ENCODE measurements around the gene ZNF23.

ZNF23 gene

DNA sequence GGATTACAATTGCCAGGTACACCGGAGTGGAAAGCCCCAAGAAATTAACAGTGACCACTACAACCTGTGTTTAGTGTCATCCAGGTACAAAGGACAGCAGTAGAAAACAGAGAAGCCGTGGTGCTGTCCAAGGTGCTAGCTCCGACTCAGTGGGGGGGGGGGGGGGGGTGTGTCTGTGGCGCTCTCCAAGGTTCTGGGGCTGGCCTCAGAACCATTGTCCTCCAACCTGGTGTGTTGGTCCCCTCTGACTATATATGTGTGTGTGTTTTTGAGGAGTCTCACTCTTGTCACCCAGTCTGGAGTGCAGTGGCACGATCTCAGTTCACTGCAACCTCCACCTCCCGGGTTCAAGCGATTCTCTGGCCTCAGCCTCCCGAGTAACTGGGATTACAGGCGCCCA, 5.8 kb upstream of the ZNF23 start:
- DNase-seq (ENCODE audit: low read depth): peak; percentile 18

DNA sequence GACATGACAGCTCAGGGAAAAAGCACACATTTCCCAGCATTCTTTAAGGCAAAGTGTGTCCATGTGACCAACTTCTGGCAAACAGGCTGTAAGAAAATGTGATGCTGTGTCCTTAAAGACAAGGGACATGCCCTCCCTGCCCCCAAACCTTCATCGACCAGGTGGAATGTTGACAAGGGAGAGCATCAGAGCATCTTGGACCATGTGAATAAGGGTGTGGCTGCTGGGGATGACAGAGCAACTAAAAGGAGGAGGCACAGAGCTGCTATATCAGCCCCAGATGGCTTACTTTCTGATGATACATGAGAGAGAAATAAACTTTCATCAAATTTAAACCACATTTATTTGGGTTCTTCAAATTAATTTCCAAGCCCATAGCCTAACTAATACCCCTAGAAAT, 2.2 kb upstream of the ZNF23 start:
- DNase-seq (ENCODE audit: low read depth): no peak

DNA sequence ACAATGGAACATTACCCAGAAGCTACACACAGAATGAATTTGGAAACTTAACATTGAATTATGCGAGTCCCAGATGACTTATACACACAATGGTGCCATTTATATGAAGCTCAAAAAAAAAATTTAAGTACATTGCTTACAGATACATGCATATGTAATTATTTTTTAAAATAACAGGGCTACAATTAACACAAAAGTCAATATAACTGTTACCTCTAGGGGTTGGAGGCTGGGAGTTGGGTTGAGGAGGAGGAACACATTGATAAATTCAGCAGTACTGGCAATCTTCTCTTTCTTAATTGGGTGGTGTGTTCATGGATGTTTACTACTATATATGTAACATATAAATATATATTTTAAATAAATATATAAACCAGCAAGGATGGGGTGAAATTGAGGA, 1.1 kb downstream of the ZNF23 start:
- no peak for DNase-seq (ENCODE audit: low read depth)

DNA sequence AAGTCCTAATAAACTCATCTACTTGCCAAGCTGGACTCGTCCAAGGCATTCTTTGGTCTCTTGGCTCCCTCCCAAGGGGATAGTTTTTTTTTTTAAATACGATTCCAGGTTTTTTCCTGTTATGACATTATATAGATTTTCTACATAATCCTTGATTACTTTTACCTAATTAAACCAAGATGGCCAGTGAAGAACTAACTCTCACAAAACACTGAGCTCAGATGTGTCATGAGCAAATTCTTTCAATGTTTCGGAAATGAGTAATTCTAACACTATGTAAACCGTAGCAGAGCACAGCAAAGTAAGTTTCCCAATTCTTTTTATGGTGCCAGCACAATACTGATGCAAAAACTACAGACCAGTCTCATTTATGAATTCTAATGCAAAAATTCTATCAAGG, 1.8 kb downstream of the ZNF23 start:
- no peak for DNase-seq (ENCODE audit: low read depth)

DNA sequence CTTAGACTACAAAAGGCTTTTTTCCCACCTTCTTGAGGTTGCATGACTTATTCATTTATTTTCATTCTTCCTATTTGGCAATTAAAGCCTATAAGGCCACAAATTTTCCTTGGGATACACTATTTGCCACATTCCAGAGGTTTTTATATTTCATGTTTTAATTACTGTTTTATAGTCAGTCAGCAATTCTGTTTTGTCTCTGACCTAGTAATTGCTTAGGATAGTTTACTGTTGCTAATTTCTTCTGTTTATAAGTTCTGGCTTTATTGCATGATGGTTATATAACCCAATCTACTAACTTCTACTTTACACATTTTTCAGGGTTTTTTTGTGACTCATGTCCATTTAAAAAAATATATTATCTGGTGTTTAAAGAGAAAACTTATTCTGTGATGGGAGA, 2.5 kb downstream of the ZNF23 start:
- no peak for DNase-seq (ENCODE audit: low read depth)

DNA sequence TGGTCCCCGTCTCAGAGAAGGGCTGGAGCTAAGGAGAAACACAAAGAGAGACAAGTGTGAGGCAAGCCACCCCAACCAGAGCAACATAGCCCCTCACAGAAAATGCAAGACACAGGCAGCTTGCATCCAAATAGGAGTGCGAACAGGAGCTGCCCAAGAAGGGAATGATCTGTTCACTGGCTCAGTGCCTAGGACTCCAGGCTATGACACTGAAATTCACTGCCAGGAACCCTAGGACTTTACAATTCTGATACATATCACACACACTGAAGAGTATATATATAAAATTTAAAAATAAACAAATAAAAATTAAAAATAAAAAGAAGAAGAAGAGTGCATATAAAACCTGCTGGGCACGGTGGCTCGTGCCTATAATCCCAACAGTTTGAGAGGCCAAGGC, 5.2 kb downstream of the ZNF23 start:
- no peak for DNase-seq (ENCODE audit: low read depth)

DNA sequence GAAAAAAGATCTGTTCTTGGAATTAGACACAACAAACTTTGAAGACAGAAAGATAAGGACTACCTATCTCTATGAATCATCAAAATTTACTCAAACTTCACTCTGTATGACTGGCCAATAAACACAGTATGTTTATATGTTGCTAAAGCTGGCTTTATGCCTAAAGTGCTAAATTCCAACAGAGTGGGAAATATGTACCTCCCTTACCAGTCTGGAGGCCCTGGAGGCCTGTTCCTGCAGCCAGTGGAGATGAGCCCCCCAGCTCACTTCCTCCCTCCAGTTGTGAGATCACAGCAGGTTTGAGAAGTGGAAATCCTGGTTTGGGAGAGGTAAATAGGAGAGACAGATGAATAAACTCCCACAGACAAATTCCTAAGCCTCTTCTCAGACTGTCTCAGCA, 9.0 kb downstream of the ZNF23 start:
- no peak for DNase-seq (ENCODE audit: low read depth)

DNA sequence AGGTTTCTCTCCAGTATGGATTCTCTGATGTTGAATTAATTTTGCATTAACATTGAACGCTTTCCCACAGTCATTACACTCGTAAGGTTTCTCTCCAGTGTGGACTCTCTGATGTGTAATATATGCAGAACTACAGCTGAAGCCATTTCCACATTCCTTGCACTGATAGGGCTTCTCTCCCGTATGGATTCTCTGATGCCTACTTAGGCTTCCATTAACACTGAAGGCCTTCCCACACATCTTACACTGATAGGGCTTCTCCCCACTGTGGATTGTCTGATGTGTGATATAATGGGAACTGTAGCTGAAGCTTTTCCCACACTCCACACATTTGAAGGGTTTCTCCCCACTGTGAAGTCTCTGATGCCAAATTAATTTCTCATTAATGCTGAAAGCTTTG, 13.0 kb downstream of the ZNF23 start:
- DNase-seq (ENCODE audit: low read depth): no peak

DNA sequence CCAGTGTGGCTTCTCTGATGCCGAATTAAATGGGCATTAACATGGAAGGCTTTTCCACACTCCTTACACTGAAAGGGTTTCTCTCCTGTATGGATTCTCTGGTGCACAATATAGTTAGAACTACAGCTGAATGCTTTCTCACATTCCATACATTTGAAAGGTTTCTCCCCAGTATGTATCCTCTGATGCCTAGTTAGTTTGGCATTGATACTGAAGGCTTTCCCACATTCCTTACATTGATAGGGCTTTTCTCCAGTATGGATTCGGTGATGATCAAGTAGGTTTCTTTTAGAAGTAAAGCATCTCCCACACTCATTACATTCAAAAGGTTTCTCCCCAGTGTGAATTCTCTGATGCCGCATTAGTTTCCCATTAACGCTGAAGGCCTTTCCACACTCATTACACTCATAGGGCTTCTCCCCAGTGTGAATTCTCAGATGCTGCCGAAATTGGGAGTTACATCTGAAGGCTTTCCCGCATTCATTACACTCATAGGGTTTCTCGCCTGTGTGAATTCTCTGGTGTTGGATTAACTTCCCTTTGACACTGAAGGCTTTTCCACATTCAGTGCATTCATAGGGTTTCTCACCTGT, 13.7 kb downstream of the ZNF23 start:
- DNase-seq (ENCODE audit: low read depth): no peak

DNA sequence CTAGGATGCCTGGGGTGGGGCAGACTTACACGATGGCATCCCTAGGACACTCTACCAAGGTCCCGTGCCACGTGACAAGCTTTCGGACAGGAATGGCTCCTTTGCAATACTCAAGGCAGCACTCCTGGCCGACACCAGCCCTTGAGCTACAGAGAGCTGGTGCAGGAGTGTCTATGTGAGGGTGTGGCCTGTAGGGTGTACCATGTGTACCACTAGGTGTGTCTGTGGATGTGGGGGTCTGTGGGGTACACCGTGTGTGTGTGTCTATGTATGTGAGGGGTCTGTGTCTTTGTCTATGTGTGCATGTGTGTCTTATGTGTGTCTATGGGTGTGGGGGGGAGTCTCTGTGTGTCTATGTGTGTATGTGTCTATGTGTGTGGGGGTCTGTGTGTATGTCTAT, 18.3 kb downstream of the ZNF23 start:
- no peak for DNase-seq (ENCODE audit: low read depth)

DNA sequence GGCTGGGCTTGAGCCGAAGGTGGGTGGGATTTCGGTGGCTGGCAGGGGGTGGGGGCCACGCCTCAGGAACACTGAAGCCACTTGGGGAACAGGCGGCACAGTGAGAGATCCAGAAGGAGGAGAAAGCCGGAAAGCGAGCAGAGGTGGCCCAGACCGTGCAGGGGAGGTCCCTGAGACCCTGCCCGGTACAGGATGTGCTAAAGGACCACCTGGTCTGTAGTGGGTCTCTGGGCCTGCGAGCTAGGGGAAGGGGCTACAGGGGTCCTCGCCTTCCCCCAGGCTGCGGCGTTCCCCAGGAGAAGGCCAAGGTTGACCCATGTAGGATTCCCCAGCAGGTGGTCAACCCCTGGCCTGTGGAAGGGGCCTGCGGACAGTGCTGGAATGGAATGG, 20.0 kb downstream of the ZNF23 start, which contains the start of gene TLE7:
Gene TLE7, minus strand, starts transcription at position 4 of the 390 bp plus-strand sequence. CDS start 8,730 bp downstream, outside the sequence.
- no peak for DNase-seq (ENCODE audit: low read depth)

DNA sequence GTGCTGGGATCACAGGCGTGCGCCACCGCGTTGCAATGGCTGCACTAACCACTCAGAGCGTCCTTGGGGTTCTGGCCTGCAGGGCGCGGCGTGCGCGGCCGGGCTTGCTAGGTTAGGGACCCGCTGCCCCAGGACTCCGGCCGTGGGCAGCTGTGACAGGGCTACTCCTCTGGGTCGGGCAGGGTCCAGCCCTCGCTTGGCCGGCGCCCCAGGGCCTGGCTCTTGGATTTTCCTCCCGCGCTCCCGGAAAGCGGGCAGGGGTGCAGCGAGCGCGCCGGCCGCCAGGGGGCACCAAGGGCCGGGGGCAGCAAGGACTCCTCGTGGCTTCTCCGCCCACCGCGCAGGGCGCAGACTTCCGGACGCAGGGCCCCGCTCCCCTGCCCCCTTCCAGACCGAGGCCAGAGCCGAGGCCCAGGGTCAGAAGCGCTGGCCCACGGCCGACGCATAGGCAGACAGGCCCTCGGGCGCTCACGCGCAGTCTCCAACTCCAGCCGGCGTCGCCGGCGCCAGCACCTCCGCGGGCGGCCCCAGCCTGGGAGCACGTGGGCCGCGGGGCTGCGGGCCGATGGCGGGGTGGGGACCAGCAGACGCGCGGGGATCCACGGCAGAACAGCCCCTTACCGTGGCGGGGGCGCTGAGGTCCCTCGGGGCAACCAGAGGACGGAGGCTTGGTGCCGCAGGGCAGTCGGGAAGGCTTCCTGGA, 20.5 kb downstream of the ZNF23 start:
- DNase-seq (ENCODE audit: low read depth): peak; percentile 10

DNA sequence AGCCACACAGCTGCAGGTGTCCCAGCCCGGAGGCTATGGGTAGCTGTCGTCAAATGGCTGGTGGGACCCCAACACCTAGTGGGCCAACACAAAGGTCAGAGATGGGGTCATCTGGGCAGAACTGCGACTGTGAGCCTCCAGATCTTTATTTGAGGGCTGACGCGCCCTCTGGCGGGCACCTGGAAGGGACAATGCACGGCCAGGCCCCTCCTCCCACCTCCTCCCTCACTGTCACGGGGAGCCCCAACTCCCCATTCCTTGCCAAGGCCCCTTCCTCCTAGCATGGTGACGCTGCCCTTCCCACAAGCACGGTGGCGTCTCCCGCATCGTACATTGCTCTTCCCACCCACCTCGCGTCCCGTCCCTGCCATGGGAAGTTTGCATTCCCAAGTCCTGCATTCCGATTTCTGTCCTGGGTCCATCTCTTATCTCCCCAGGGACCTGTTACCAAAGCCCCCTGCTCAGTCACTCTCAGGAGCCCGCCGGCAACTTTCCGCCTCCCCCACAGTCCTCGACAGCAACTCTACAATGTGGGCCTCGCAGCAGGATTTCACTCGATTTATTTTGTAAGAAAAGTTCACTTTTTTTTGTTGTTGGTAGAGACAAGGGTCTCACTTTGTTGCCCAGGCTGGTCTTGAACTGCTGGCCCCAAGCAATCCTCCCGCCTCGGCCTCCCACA, 21.2 kb downstream of the ZNF23 start:
- peak; percentile 15 for DNase-seq (ENCODE audit: low read depth)

DNA sequence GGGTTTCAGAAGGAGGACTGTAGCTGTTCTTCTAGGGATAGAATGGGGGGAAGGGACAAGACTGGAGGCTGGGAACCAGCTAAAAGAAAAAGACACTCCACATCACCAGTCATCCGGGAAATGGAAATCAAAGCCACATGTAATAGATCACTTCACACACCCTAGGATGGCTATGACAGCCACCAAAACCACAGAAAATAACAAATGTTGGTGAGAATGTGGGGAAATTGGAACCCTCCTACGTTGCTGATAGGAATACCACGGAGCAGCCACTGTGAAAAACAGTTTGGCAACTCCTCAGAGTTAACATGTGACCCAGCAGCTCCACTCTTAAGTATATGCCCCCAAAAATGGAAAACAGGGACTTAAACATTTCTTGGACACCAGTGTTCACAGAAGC, 22.5 kb downstream of the ZNF23 start:
- DNase-seq (ENCODE audit: low read depth): no peak

DNA sequence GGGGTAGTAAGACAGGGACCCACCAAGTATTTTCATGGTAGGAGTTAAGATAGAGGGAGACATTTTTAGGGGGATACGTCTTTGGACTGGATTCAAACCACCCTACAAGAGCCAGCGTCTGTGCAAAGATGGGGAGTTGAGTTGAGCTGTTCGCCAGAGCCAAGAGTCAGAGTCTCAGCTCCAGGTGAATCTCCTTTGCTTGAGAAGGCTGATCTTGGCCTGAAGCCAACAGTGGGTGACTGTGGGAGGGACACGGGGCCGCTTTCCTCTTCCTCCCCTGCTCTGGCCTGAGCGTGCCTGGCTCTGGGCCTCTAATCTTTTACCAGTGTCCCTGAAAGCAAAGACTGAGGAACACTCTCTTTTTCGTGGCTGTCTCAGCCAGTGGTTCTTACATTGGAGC, 25.6 kb downstream of the ZNF23 start:
- no peak for DNase-seq (ENCODE audit: low read depth)

DNA sequence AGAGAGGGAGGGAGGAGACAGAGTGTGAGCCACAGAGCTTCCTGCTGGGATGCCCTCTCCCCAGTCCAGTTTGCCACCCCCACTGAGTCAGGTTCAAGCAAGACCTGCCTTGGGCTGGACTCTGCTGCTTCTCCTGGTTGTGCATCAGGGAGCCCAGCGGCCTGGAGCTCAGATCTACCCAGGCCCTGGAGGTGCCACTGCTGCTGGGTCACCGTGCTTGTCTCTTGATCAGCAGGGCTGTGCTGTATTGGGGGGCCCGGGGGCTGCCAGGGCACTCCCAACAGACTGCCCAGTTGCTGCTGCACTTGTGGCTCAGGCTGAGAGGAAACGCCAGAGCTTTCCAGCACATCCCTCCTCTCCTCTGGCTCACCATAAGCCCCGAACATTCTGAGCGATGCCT, 29.1 kb downstream of the ZNF23 start:
- DNase-seq (ENCODE audit: low read depth): no peak

DNA sequence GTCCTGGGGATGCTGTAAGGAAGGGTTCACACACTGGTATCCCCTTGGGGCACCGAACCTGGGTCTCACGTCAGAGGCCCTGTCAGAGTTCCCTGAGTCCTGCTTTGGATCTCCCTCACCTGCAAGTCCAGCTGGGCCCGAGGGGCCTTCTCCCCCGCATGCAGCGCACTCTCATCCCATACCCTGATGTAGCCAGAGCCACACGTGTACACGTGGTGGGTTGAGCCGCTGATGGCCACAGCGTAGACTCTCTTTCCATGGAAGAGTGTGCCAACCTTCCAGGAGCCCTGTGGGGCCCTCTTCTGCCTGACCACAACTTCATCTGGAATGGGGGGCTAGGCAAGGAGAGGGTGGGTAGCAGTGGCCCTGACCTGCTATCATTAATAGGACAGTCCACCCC, 30.1 kb downstream of the ZNF23 start:
- no peak for DNase-seq (ENCODE audit: low read depth)

DNA sequence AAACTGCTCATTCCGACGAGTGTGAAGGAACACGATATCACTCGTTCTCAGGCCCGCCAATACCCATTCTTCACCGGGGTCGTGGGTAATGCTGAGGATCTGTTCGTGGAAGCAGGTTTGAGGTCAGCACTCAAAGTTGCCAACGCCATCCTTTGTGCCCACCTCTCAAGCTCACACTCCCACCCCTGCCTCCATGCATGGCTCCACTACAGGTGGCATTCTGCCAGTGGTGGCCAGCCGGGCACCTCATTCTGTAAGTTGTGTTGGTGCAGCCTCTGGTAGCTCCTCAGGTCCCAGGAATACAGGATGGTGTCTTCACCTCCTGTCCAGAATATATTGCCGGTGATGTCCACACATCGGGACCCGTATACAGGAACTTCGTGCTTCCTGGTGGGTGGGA, 30.9 kb downstream of the ZNF23 start:
- DNase-seq (ENCODE audit: low read depth): no peak

DNA sequence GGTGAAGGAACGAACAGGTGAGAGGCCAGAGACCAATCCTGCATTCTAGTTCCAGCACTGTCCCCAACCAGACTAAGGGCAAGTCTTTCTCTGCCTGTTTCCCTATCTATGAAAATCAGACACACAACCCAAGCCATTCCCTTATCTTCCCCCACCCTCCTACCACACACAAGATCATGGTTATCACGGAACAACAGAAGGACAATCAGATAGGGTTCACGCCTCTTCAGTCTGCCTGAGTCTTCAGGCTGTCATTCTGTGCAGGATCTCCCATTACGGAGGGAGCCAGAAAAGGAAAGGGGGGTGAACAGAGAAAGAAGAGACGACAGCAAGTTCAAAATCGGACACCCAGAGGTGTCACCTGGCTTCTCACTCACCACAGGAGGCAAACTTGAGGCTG, 31.3 kb downstream of the ZNF23 start:
- DNase-seq (ENCODE audit: low read depth): no peak

DNA sequence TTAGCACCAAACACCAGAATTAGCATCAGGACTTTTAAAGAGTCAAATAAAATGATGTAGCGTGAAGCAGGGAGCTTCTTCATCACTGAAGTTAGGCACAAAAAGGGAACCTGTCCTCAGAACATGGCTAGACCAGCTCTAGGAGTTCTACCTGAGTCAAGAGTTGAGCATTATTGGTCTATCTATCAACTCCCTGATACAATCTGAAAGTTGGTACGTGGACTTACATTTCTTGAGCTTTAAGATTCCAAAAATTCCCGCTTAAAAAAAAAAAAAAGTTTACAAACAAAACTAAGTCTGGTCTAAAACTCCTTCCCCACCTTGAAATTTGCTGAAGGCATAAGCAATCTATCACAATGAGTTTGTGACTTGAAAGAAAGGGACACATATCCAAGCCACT, 32.5 kb downstream of the ZNF23 start:
- no peak for DNase-seq (ENCODE audit: low read depth)

DNA sequence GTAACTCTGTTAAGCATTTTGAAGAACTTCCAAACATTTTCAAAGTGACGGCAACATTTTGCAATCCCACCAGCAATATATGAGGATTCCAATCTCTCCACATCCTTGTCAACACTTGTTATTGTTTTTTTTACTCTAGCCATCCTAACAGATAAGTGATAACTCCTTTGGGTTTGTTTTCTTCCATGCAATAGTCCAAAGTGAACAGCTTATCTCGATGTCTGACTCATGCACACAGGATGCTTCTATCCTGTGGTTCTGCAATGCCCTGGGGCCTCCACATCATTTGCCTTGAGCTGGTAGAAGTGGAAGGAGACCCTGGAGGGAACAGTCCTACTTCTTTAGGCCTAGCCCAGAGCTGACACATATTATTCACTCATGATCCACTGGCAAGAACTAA, 33.2 kb downstream of the ZNF23 start:
- DNase-seq (ENCODE audit: low read depth): no peak

DNA sequence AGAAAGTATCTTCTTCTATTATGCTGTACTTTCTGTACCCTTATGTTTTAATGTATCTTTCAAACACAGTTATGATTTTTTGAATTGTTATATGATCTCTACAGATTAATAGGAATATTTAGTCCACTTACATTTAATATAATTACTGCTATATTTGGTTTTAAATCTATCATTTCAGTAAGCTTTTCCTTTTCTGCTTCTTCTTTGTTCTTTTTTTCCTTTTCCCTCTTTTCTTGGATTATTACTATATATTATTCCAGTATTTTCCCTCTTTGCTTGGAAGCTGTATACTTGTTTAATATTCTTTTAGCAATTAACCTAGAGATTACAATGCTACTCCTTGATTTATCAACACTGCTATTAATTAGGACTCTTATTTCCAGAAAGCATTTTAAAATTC, 33.7 kb downstream of the ZNF23 start:
- no peak for DNase-seq (ENCODE audit: low read depth)

DNA sequence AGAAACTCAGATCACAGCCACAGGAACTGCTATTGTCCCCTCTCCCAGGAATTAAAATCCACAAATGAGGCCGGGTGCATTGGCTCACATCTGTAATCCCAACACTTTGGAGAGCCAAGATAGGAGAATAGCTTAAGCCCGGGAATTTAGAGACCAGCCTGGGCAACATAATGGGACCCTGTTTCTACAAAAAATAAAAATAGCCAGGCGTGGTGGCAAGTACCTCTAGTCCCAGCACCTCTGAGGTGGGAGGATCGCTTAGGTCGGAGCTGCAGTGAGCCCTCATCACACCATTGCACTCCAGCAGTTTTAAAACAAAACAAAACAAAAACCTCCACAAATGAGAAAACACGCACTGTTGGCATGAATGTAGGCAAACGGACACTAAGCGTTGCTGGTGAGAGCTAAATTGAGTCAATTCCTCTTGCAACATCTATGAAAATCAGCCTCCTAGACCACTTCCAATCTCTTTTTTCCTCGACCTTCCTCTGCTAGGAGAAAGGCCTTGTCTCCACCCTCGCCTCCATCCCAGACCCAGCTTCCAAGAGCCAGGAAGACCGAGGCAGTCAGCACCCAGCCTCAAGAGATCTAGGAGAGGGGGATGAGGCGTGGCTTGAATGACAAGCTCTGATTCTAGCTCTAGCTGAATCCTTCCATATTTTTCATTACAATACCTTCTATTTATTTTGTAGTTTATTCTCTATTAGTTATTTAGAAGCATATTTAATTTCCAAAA, 35.0 kb downstream of the ZNF23 start:
- no peak for DNase-seq (ENCODE audit: low read depth)

All from activated T-cell treated with anti-CD3 and anti-CD28 coated beads for 48 hours (primary cell).